ENCODE measurements around the gene MEIOB. TPM values are rescaled to one million over a fixed set of nuclear protein-coding genes. Genes with fewer than 3 reads are reported as not detected.

The MEIOB gene
- total RNA-seq, 1 donor: not detected

DNA sequence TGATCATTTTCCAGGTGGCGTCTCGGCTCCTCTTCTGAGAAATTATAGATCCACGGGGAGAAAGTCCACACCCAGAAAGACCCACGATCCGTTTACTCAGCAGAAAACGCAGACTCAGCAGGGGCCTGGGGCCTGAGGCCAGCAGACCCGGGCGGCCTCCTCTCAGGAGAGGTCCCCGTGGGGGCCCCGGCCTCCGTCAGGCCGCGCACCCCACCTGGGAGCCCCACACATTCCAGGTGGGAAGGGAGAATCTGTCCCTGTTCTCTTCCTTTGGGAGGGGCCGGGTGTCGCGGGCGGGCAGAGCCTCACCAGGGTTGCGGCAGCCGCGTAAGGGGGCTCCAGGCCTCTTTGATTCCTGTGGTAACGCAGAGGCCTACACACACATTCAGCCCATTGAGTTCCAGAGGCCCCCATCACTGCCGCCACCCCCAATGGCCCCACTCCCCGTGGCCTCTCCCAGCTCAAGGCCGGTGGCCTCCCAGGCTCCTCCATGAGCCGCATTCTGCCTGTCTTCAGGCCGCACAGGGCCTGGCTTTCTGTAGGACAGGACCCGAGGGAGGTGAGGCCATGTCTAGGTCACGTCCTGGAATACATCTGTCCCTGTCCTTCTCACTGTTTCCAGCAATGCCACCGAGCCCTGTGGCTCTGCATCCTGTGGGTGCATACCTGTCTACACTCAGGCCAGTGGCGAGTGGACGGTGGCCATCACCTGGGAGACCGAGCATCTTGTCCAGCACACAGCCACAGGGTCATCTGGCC lies 76.9 kb downstream of the MEIOB start:
- no peaks in the 10 kb centered on the region for H3K9me3 ChIP-seq (ENCODE audit: low read depth, low read length)

DNA sequence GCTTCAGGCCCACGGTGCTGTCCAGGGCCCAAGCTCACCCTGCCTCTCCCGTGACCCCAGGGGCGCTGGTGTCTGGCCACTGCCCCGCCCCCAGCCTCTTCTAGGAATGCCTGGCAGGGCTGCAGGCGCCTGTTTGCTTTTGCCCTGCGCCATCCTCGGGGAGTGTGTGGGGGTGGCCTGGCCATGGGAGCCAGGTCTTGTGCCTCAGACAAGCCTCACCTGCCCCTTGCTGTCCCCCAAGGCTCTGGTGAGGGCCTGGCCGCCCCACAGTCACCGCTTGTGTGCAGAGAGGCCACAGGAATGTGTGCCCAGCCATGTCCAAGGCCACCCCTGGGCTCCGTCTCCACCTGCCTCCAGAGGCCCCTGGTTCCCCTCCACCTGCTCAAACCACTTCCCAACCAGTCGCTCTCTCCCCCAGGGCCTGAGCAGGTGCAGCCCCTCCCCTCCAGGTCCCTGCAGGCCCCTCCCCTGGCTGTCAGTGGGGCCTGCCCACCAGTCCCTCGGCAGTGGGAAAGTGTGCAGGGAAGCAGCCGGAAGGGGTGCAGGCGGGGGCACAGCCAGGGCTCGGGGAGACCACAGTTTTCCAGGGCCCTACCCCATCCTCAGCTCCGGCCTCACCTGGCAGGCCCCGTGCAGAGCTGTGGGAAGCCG lies 77.6 kb downstream of the MEIOB start:
- Histone ChIP-seq H3K9me3 (ENCODE audit: low read depth, low read length) (no peaks in the 10 kb centered on the region), H3K4me1 (ENCODE audit: insufficient read depth, low read length) (no peaks in the 10 kb centered on the region), H3K27me3 (ENCODE audit: insufficient read depth, low read length) (no peaks in the 10 kb centered on the region), H3K4me3 (ENCODE audit: low read length) (no peak overlapping the region)

More for the DNA sequence above, 76.9 kb downstream of the MEIOB start:
- no peak overlapping the region for H3K4me3 ChIP-seq (ENCODE audit: low read length)
- no peaks in the 10 kb centered on the region for H3K4me1 ChIP-seq (ENCODE audit: insufficient read depth, low read length)
- H3K27me3 ChIP-seq (ENCODE audit: insufficient read depth, low read length): no peaks in the 10 kb centered on the region

DNA sequence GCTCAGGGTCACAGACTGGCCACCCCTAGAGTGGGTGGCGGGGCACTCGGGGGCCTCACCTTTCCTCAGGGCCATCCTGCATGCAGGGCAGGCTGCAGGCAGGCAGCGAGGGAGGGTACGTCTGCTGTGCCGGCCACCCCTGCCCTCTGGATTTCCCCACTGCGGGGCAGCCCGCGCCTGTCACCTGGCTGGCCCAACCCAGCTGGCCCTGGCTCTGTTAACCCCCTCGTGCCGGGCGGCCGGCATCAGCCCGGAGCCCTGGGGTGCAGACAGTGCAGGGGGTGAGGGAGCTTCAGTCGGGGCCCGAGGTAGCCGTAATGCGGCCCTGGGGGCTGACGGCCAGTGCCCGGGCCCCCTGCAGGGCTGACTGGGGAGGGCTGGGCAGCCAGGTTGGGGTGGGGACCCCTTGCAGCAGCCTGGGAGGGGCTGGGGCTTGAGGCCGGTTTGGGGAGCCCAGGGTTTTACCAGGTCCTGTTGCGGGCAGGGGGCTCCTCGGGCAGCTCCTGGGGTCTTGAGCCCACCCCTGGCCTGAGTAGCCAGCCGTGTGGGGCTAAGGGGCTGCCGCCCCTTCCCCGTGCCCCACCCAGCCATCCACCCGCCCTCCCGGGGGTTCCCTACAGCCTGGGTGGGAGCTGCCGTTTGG lies 78.3 kb downstream of the MEIOB start, which contains the start of gene IGFALS:
IGFALS (minus strand) TSS at position 128 of the 643 bp plus-strand sequence; CDS start at position 75, 53 bp downstream.
- H3K4me3 ChIP-seq (ENCODE audit: low read length): no peak within 1 kb of the TSS
- H3K9me3 ChIP-seq (ENCODE audit: low read depth, low read length): no peaks in the 10 kb centered on the region
- H3K27me3 ChIP-seq (ENCODE audit: insufficient read depth, low read length): no peaks in the 10 kb centered on the region
- no peaks in the 10 kb centered on the region for H3K4me1 ChIP-seq (ENCODE audit: insufficient read depth, low read length)

DNA sequence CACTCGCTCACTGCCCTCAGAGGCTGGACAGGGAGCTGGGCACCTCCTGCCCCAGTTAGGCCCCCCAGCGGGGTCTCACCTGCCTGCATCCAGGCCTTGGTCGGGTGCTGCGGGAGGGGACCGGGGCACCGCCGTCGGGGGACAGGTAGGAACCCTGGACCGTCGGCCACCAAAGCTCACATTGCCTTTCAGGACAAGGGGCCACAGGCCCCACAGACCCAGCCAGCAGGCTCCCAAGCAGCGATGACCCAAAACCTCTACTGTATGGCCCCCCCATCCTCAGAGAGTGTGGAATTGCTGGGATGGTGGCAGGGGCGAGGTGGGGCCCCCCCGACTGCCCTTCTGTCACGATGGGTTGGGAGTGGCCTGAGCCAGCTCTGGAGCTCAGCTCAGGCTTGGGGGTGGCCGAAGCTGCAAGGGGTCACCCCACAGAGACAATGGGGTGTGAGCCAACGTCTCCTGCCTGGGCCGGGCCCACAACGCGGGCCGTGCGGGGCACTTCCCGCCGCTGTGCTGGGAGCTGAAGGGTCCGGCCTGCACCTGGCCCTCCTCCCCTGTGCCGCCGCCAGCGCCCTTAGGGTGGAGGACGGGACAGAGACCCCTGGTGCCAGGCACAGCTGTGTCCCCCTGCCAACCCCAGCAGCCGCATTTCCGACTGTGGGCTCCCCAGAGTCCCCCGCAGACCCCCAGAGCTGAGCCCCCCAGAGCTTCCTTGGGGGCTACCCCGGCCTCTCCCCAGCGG lies 79.0 kb downstream of the MEIOB start:
- Histone ChIP-seq H3K4me3 (ENCODE audit: low read length) (no peak overlapping the region), H3K9me3 (ENCODE audit: low read depth, low read length) (no peaks in the 10 kb centered on the region), H3K27me3 (ENCODE audit: insufficient read depth, low read length) (no peaks in the 10 kb centered on the region), H3K4me1 (ENCODE audit: insufficient read depth, low read length) (no peaks in the 10 kb centered on the region)

DNA sequence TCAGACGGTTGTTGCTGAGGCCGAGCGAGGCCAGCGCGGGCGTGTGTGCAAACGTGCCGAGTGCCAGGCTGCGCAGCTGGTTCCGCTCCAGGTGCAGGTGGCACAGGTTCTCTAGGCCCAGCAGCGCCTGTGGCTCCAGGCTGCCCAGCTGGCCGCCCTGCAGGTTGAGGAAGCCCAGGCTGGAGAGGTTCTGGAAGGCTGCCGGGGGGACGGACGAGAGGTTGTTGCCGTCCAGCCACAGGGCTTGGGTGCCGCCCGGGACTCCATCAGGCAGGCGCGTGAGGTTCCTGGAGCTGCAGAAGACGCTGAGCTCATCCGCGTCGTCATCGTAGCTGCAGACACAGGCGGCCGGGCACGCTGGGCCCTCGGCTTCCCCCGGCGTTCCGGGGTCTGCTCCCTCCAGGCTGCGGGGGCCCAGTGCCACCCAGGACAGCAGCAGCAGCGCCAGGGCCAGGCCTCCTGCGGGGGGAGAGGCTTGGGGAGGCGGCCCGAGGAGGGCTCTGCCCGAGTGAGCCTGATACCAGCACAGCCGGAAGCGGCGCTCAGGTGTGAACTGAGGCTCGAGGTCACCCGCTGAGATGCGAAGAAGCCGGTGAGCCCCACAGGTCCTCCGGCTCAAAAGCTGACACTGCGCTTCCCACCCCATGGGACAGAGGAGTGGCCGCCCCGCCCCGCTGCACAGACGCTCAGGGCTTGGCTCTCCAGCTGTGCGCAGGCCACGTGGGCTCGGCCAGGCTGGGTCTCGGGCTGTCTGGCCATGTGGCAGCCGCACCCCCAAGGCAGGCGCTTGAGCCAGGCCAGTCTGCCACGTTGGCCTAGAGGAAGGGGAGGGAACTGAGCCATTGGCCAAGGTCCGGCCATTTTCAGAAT lies 79.8 kb downstream of the MEIOB start:
- no peaks in the 10 kb centered on the region for H3K4me1 ChIP-seq (ENCODE audit: insufficient read depth, low read length)
- H3K4me3 ChIP-seq (ENCODE audit: low read length): no peak overlapping the region
- no peaks in the 10 kb centered on the region for H3K9me3 ChIP-seq (ENCODE audit: low read depth, low read length)
- no peaks in the 10 kb centered on the region for H3K27me3 ChIP-seq (ENCODE audit: insufficient read depth, low read length)

DNA sequence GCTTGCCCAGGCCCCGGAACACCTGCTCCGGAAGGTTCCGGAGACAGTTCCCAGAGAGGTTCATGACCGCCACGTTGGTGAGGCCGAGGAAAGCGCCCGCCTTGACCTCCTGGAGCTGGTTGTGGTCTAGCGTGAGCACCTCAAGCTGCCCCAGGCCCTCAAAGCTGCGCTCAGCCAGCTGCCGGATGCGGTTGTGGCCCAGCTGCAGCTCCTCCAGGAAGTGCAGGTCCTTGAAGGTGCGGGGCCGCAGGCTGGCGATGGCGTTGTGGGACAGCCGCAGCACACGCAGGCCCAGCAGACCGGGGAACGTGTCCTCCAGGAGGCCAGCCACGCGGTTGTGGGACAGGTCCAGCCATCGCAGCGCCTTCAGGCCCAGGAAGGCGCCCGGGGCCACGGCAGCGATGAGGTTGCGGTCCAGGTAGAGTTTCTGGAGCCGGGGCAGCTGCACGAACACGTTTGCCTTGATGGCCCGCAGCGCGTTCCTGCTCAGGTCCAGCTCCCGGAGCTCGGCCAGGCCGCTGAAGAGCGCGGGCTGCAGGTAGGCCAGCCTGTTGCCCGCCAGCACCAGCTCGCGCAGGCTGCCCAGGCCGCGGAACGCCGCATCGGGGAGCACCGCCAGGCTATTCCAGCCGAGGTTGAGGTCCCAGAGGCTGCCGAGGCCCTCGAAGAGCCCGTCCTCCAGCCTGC lies 80.6 kb downstream of the MEIOB start:
- H3K9me3 ChIP-seq (ENCODE audit: low read depth, low read length): no peaks in the 10 kb centered on the region
- H3K4me3 ChIP-seq (ENCODE audit: low read length): no peak overlapping the region
- no peaks in the 10 kb centered on the region for H3K4me1 ChIP-seq (ENCODE audit: insufficient read depth, low read length)

DNA sequence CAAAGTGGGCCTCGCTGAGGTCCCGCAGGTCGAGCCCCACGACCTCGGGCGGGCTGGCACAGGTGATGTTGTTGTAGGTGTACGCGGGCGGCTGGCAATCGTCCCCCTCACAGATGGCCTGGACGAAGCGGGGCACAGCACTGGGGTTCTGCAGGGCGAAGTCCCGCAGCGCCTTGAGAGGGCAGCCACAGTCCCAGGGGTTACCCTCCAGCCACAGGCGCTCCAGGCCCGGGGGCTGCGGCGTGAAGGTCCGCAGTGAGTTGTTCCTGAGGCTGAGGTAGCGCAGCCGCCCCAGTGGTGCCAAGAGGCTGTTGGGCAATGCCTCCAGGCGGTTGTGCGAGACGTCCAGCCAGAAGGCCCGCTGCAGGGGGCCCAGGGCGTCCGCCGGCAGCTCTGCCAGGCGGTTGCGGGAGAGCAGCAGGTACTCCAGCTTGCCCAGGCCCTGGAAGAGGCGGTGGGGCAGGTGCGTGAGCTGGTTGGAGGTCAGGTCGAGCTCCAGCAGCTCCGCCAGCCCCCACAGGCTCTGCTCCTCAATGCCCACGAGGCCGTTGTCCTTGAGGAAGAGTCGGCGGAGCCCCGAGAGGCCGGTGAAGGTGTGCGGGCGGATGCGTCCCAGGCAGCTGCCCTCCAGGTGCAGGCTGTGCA lies 81.2 kb downstream of the MEIOB start:
- no peaks in the 10 kb centered on the region for H3K4me1 ChIP-seq (ENCODE audit: insufficient read depth, low read length)
- H3K27me3 ChIP-seq (ENCODE audit: insufficient read depth, low read length): no peaks in the 10 kb centered on the region
- H3K4me3 ChIP-seq (ENCODE audit: low read length): no peak overlapping the region
- no peaks in the 10 kb centered on the region for H3K9me3 ChIP-seq (ENCODE audit: low read depth, low read length)

More for the DNA sequence above, 80.6 kb downstream of the MEIOB start:
- no peaks in the 10 kb centered on the region for H3K27me3 ChIP-seq (ENCODE audit: insufficient read depth, low read length)

DNA sequence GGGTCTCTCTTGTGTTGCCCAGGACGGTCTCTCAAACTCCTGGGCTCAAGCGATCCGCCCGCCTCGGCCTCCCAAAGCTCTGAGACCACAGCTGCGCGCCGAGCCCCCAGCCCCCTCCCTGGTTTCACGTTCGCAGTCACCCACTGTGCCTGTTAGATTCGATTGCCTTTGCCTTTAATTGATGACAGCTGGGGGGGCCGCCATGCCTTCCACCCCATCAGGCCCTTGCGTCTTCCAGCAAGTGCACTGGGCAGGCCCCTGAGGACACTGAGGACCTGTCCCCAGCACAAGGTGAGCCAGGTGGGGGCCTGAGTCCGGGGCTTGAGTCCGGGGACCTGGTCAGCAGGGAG lies 81.7 kb downstream of the MEIOB start:
- Histone ChIP-seq H3K4me1 (ENCODE audit: insufficient read depth, low read length) (no peaks in the 10 kb centered on the region), H3K9me3 (ENCODE audit: low read depth, low read length) (no peaks in the 10 kb centered on the region), H3K4me3 (ENCODE audit: low read length) (no peak overlapping the region), H3K27me3 (ENCODE audit: insufficient read depth, low read length) (no peaks in the 10 kb centered on the region)

DNA sequence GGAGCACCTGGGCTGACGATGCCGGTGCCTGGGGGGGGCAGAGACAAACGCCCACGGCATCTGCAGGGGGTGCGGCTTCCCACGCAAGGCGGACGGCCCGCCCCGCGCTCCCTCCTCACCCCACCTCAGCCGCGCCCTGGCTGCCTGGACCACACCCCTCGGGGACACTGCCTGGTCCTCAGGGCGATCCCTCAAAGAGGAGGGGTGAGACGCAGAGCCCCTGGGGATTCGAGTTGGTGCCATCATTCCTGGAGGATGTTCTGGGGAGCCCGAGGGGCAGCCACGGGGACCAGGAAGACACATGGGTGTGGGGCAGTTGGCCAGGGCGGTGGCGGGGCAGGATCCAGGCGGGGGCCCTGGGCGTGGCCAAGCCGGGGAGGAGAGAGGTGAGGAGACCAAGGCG lies 82.3 kb downstream of the MEIOB start:
- H3K4me1 ChIP-seq (ENCODE audit: insufficient read depth, low read length): no peaks in the 10 kb centered on the region
- H3K9me3 ChIP-seq (ENCODE audit: low read depth, low read length): no peaks in the 10 kb centered on the region
- no peak overlapping the region for H3K4me3 ChIP-seq (ENCODE audit: low read length)
- H3K27me3 ChIP-seq (ENCODE audit: insufficient read depth, low read length): no peaks in the 10 kb centered on the region

DNA sequence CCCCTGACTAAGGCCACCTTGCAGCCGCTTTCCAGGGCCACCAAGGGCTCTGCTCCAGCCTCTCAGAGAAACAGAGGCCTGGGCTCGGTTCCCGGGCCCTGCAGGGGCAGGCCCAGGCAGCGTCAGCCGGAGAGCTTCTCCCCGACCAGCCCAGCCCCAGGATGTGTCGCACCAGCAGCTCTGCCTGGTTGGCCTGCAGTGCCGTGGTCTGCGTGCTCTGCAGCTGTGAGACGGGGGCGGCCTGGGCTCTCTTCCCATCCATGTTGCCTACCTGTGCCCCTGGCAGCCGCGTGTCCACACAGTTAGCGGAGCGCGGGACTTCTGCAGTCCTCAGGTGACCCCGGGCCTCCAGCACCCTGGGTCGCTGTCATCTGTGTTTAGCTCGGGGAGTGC lies 83.3 kb downstream of the MEIOB start:
- H3K4me1 ChIP-seq (ENCODE audit: insufficient read depth, low read length): peaks cover 5% of the 10 kb centered on the region
- H3K27me3 ChIP-seq (ENCODE audit: insufficient read depth, low read length): no peaks in the 10 kb centered on the region
- no peaks in the 10 kb centered on the region for H3K9me3 ChIP-seq (ENCODE audit: low read depth, low read length)
- no peak overlapping the region for H3K4me3 ChIP-seq (ENCODE audit: low read length)

DNA sequence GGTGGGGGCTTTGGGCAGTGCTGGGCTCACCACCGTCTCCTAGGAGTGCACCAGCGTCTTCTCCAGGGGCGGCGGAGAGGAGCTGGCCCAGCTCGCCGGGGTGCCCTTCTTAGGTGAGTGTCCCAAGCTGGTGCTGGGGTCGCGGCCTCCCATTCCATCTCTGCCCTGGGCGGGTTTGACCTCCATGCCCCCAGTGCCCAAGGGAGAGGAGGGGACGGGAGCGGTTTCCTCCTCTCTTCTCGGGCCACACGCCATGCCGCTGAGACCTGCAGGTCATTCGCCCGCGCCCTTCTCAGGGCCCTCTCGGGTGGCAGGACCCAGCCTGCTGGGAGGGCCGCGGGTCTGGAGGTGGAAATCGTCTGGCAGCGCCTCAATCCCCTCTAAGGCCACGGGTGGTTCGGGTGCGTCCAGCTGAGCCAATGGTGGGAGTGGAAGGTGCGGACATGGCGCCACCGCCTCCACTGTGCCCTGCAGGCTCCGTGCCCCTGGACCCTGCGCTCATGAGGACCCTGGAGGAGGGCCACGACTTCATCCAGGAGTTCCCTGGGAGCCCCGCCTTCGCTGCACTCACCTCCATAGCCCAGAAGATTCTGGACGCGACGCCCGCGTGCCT lies 83.8 kb downstream of the MEIOB start:
- Histone ChIP-seq H3K27me3 (ENCODE audit: insufficient read depth, low read length) (no peaks in the 10 kb centered on the region), H3K4me3 (ENCODE audit: low read length) (no peak overlapping the region), H3K9me3 (ENCODE audit: low read depth, low read length) (no peaks in the 10 kb centered on the region), H3K4me1 (ENCODE audit: insufficient read depth, low read length) (peaks cover 10% of the 10 kb centered on the region)

DNA sequence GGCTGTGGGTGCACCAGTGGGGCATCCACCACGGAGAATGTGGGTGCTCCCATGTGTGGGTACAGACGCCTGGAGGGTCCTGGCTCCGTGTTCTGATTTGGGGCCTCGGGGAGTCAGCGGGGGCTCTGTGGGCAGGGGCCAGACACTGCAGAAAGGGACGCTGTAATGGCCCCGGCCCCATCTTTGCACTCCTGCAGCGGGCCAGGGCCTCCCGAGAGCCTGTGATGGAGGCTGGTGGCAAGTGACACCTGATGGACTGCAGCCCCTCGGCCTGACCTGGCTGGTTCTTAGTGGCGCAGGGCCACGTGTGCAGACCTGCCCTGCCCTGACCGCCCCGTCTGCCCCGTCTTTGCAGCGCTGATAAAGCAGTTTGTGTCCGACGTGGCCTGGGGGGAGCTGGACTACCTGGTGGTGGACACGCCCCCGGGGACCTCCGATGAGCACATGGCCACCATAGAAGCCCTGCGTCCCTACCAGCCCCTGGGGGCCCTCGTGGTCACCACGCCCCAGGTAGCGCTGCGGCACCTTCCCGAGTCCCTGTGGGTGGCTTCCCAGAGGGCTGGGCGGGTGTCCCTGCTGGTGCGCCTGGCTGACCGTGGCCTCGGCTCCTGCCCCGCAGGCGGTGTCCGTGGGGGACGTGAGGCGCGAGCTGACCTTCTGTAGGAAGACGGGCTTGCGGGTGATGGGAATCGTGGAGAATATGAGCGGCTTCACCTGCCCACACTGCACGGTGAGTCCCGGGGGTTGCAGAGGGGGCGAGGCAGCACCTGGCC lies 84.5 kb downstream of the MEIOB start:
- H3K4me1 ChIP-seq (ENCODE audit: insufficient read depth, low read length): peaks cover 10% of the 10 kb centered on the region
- H3K9me3 ChIP-seq (ENCODE audit: low read depth, low read length): no peaks in the 10 kb centered on the region
- no peaks in the 10 kb centered on the region for H3K27me3 ChIP-seq (ENCODE audit: insufficient read depth, low read length)
- no peak overlapping the region for H3K4me3 ChIP-seq (ENCODE audit: low read length)

DNA sequence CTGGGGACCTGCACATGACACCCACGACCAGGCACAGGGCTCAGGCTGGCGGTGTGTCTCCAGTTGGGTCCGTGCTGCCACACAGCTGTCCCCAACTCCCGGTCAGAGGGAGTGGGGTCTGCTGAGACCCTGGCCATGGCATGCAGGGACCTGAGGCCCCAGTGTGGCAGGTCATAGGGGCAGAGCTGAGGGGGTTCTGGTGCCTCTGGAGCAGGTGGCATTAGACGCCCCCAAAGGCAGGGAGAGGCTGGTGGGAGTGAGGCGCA lies 85.0 kb downstream of the MEIOB start:
- Histone ChIP-seq H3K27me3 (ENCODE audit: insufficient read depth, low read length) (no peaks in the 10 kb centered on the region), H3K4me1 (ENCODE audit: insufficient read depth, low read length) (peaks cover 10% of the 10 kb centered on the region), H3K9me3 (ENCODE audit: low read depth, low read length) (no peaks in the 10 kb centered on the region), H3K4me3 (ENCODE audit: low read length) (no peak overlapping the region)
